Endothelial cell of umbilical vein (primary cell): ENCODE results near the gene SMIM20. TPM values are rescaled to one million over a fixed set of nuclear protein-coding genes. Genes with fewer than 3 reads are reported as not detected.

Source experiments
- BruUV-seq: library from RNA; stranded (reverse); fragments of 400-500 nt; replicated peaks from 2 replicates; lab custom pipeline; 2021; lab: Mats Ljungman, UMichigan
- CTCF ChIA-PET: fragments of 300-600, 350-600 bp; sonication (Branson Sonifier 250); formaldehyde crosslinking; loops from one replicate; lab custom pipeline; 2021; ENCODE audit warnings: antibody characterized with exemption, inconsistent platforms; lab: Charles Lee
- POLR2A ChIA-PET: fragments of 300-600, 350-600 bp; sonication (Branson Sonifier 250); formaldehyde crosslinking; loops from one replicate; lab custom pipeline; 2021; ENCODE audit warnings: antibody characterized with exemption, inconsistent platforms; lab: Charles Lee
- DNase-seq: peaks from one replicate; pipeline ENCODE4 v3.0.0-alpha.2; 2011; ENCODE audit warnings: low read depth, low spot score
- FAIRE-seq: peaks from 2 replicates; lab custom pipeline; 2011; peaks lifted over from hg19 to GRCh38; lab: Jason Lieb, UNC
- H2AFZ ChIP-seq: 2 replicates; pipeline ENCODE4 v1.6.0; 2012; ENCODE audit warnings: low read depth, low read length, control low read depth, inconsistent platforms
- H3K27ac ChIP-seq: 2 replicates; pipeline ENCODE4 v1.5.1; 2011; ENCODE audit warnings: low read depth, mild to moderate bottlenecking, control low read depth, low read length, moderate library complexity; ENCODE audit not compliant: insufficient read depth
- H3K27me3 ChIP-seq, 2 experiments: 2 replicates each; pipeline versions ENCODE4 v1.6.0 to v1.6.1; 2011; ENCODE audit warnings: low read length in 2 of 2, mixed read lengths in 1 of 2; ENCODE audit not compliant: control insufficient read depth in 2 of 2, insufficient read depth in 2 of 2
- H3K36me3 ChIP-seq, 2 experiments: 2 replicates in 1 of 2; 3 replicates in 1 of 2; pipeline ENCODE4 v1.5.1; 2011; ENCODE audit warnings: low read length in 2 of 2, mild to moderate bottlenecking in 1 of 2, moderate library complexity in 1 of 2; ENCODE audit not compliant: control insufficient read depth in 2 of 2, insufficient read depth in 2 of 2; ENCODE audit errors: extremely low read depth in 1 of 2
- H3K4me1 ChIP-seq: 3 replicates; pipeline ENCODE4 v1.5.1; 2011; ENCODE audit warnings: mild to moderate bottlenecking, low read length; ENCODE audit not compliant: control insufficient read depth, insufficient read depth; ENCODE audit errors: extremely low read depth
- H3K4me2 ChIP-seq: 2 replicates; pipeline ENCODE4 v1.6.1; 2011; ENCODE audit warnings: low read length, control low read depth, mixed read lengths; ENCODE audit not compliant: insufficient read depth
- H3K4me3 ChIP-seq, 3 experiments: fragments of 200-600 bp in 1 of 3; sonication (generic), shearing (Covaris generic) in 1 of 3; replicated peaks in 1 of 3; 2 replicates each; pipeline ENCODE4 v1.5.1; 2011 to 2016; ENCODE audit warnings: control low read depth in 3 of 3, low read length in 3 of 3, mild to moderate bottlenecking in 2 of 3, inconsistent platforms in 1 of 3, low read depth in 1 of 3, moderate library complexity in 1 of 3; ENCODE audit not compliant: insufficient read depth in 1 of 3
- H3K79me2 ChIP-seq: 2 replicates; pipeline ENCODE4 v1.6.0; 2012; ENCODE audit warnings: low read length, inconsistent platforms; ENCODE audit not compliant: control insufficient read depth, insufficient read depth
- H3K9ac ChIP-seq: replicated peaks from 2 replicates; pipeline ENCODE3; 2011; ENCODE audit warnings: low read length, control low read depth; ENCODE audit not compliant: insufficient read depth; ENCODE audit errors: extremely low read depth
- H3K9me1 ChIP-seq: replicated peaks from 3 replicates; pipeline ENCODE4 v1.6.0; 2011; ENCODE audit warnings: mild to moderate bottlenecking, low read length; ENCODE audit not compliant: control insufficient read depth, insufficient read depth; ENCODE audit errors: extremely low read depth
- H3K9me3 ChIP-seq: replicated peaks from 2 replicates; pipeline ENCODE4 v1.5.1; 2012; ENCODE audit warnings: low read length, inconsistent platforms; ENCODE audit not compliant: control insufficient read depth, insufficient read depth
- H4K20me1 ChIP-seq: replicated peaks from 2 replicates; pipeline ENCODE3; 2011; ENCODE audit warnings: mild to moderate bottlenecking, low read length; ENCODE audit not compliant: control insufficient read depth, insufficient read depth; ENCODE audit errors: extremely low read depth
- CTCF ChIP-seq, 2 donors: IDR thresholded peaks; 1 replicate in 1 of 2; 2 replicates in 1 of 2; pipeline ENCODE4 v1.5.1; 2011; ENCODE audit warnings: low read length in 2 of 2, mild to moderate bottlenecking in 2 of 2, moderate library complexity in 2 of 2, control low read depth in 1 of 2, inconsistent platforms in 1 of 2, low read depth in 1 of 2; ENCODE audit not compliant: insufficient read depth in 1 of 2; ENCODE audit errors: extremely low read depth in 1 of 2
- EZH2 ChIP-seq: IDR thresholded peaks from 2 replicates; pipeline ENCODE4 v1.6.1; 2012; ENCODE audit warnings: borderline replicate concordance, low read depth, mild to moderate bottlenecking, moderate library complexity, low read length, inconsistent platforms; ENCODE audit not compliant: severe bottlenecking
- FOS ChIP-seq: IDR thresholded peaks from 2 replicates; pipeline ENCODE4 v1.6.1; 2011; ENCODE audit warnings: mild to moderate bottlenecking, low read length, moderate library complexity, borderline replicate concordance; ENCODE audit not compliant: insufficient read depth
- GATA2 ChIP-seq: IDR thresholded peaks from 2 replicates; pipeline ENCODE4 v1.7.0; 2011; ENCODE audit warnings: low read depth, mild to moderate bottlenecking, moderate library complexity, mixed read lengths, low read length; ENCODE audit not compliant: insufficient read length, insufficient read depth
- JUN ChIP-seq: IDR thresholded peaks from 2 replicates; pipeline ENCODE4 v1.6.1; 2011; ENCODE audit warnings: borderline replicate concordance, low read depth; ENCODE audit not compliant: insufficient read length, insufficient read depth
- MYC ChIP-seq: IDR thresholded peaks from one replicate; pipeline ENCODE4 v1.6.1; 2011; ENCODE audit warnings: mild to moderate bottlenecking, low read depth, low read length
- POLR2A ChIP-seq: IDR thresholded peaks from 2 replicates; pipeline ENCODE4 v1.6.1; 2012; ENCODE audit warnings: low read depth, mild to moderate bottlenecking, control low read depth, low read length
- POLR2AphosphoS5 ChIP-seq: IDR thresholded peaks from 2 replicates; pipeline ENCODE4 v1.6.1; 2012; ENCODE audit warnings: low read depth, mild to moderate bottlenecking, control low read depth, low read length, moderate library complexity; ENCODE audit not compliant: insufficient read depth
- dilution Hi-C: fragments of 300-500 bp; cut with MboI; formaldehyde crosslinking; loops from one replicate; pipeline ENCODE4 v1.15.0; 2019; ENCODE audit warnings: low sequenced_read_pairs; ENCODE audit not compliant: extremely low pct_ligation_motif_present
- intact Hi-C: fragments of 100-400 bp; cut with micrococcal nuclease; formaldehyde crosslinking; loops from one replicate; pipeline ENCODE4 v1.10.0; 2022
- polyA plus RNA-seq, 4 experiments: library from polyadenylated mRNA; depleted of rRNA in 3 of 4; stranded (reverse) in 3 of 4; unstranded in 1 of 4; fragments of >200 nt; gene quantifications; 2 replicates each; pipeline versions ENCODE4 v1.2.1 to v1.2.3, GENCODE V29; 2011 to 2012; ENCODE audit warnings: missing spikeins in 1 of 4
- total RNA-seq: library from RNA; stranded (reverse); gene quantifications from 2 replicates; pipeline ENCODE4 v1.2.3, GENCODE V29; 2021
- TF ChIP-seq, protein P1 (sequence below): IDR thresholded peaks from 2 replicates; pipeline ENCODE4 v1.6.1; 2011; ENCODE audit not compliant: insufficient read depth, insufficient read length

The SMIM20 gene
- total and polyA plus RNA-seq, 2 donors (not counting 3 experiments of a cell fraction or from before 2014, with no cell fraction given) = 10.2 to 19.2 TPM

DNA sequence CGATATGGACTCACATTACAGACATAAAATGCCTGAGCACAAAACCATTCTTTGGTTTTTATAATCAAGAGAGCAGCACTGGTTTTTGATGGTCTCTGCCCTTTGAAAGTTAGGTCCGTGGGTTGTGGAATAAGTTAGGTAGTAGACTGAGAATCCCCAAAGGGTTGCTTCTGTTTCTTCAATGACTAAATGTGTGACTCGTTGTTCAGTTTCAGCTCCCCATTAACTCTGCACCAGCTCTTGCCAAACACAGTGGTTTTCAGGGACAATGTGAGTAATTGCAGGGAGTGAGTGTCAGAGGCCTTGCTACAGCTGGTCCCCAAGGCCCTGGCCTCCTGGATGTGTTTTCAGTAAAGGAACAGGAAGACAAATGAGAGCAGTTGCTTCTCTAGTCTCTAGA lies 24.8 kb downstream of the SMIM20 start:
- H4K20me1 ChIP-seq = no peaks in the 10 kb centered on the region
- H3K4me3 ChIP-seq = no peak overlapping the region
- intact Hi-C loops = no loop called here
- ChIA-PET POLR2A (no interaction called here), CTCF (no interaction called here)
- dilution Hi-C loops = no loop called here
- H2AFZ ChIP-seq = no peak overlapping the region
- H3K27ac ChIP-seq = no peak overlapping the region
- no peaks in the 10 kb centered on the region for H3K36me3 ChIP-seq
- peaks cover 3 to 10% of the 10 kb centered on the region in 2 experiments for H3K27me3 ChIP-seq
- no peak overlapping the region for H3K9ac ChIP-seq
- H3K4me1 ChIP-seq = no peaks in the 10 kb centered on the region
- DNase-seq = no peak
- no peak for FAIRE-seq
- no TSS peak for BruUV-seq
- no peaks in the 10 kb centered on the region for H3K9me1 ChIP-seq
- no peak overlapping the region for H3K4me2 ChIP-seq
- no peaks in the 10 kb centered on the region for H3K79me2 ChIP-seq
- no peak for TF ChIP-seq FOS
- TF ChIP-seq CTCF (IDR thresholded peaks at IDR 0.05; ENCODE audit: extremely low read depth in 1 of 2, insufficient read depth in 1 of 2, low read depth in 1 of 2, low read length in 2 of 2) = no peak
- no peak for TF ChIP-seq POLR2A
- TF ChIP-seq GATA2 = no peak
- TF ChIP-seq MYC = no peak
- TF ChIP-seq POLR2AphosphoS5 = no peak
- TF ChIP-seq EZH2 = no peak
- TF ChIP-seq JUN = no peak
- TF ChIP-seq, protein P1, sequence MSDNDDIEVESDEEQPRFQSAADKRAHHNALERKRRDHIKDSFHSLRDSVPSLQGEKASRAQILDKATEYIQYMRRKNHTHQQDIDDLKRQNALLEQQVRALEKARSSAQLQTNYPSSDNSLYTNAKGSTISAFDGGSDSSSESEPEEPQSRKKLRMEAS = no peak
- H3K9me3 ChIP-seq = no peaks in the 10 kb centered on the region
